Fibroblast of upper back skin (primary cell): ENCODE results near the gene ACSBG1.

Experiments
- DNase-seq: peaks from one replicate; pipeline ENCODE4 v3.0.0-alpha.2; 2013

Gene ACSBG1

GRCh38 chr15:78129077-78129750 lies 105.2 kb downstream of the ACSBG1 start:
- no peak for DNase-seq

- DNase-seq: no peak
Measured at GRCh38 chr15:78127882-78128281, 106.5 kb downstream of the ACSBG1 start.

- DNase-seq: no peak
Measured at GRCh38 chr15:78125267-78125666, 109.1 kb downstream of the ACSBG1 start.

GRCh38 chr15:78120523-78120922 lies 113.8 kb downstream of the ACSBG1 start:
- no peak for DNase-seq
